AG10803 (cell line): Measurements from ENCODE around the gene DAZL.

Experiments
- DNase-seq: peaks from one replicate; pipeline ENCODE4 v3.0.0; 2010; ENCODE audit warnings: low read depth
- H3K4me3 ChIP-seq: 2 replicates; pipeline ENCODE4 v1.5.1; 2011; ENCODE audit warnings: mild to moderate bottlenecking, low read length, control low read depth
- CTCF ChIP-seq: conservative IDR thresholded peaks from 2 replicates; pipeline ENCODE4 v1.5.1; 2011; ENCODE audit warnings: mild to moderate bottlenecking, low read length, control low read depth, inconsistent platforms

Gene DAZL

GRCh38 chr3:16607718-16608117, 2.5 kb upstream of the DAZL start:
- DNase-seq = no peak

DNA sequence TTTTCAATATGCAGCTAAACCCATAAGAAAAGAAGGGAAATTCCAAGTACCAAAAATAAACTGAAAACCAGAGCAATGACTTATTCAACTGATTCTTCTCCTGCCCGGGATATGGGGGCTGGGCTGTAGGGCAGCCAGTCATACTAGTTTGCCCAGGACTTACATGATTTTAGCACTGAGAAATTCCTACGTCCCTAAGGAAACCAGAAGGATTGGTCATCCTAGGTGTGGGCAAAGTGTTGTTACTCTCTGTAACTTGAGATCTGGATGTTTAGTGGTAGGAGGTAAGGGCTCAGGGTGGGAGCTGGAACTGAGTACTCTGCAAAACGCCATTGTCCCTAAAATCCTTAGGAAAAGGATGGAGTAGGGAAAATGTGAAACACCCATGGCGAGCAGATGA, 1.2 kb upstream of the DAZL start:
- DNase-seq = peak; percentile 8
- TF ChIP-seq CTCF = no peak
- H3K4me3 ChIP-seq = no peak overlapping the region

More at GRCh38 chr3:16607718-16608117, 2.5 kb upstream of the DAZL start:
- TF ChIP-seq CTCF = no peak
- H3K4me3 ChIP-seq = no peak overlapping the region

GRCh38 chr3:16605966-16606365, 743 bp upstream of the DAZL start:
- no peak for DNase-seq
- no peak for TF ChIP-seq CTCF
- H3K4me3 ChIP-seq = no peak overlapping the region

DNA sequence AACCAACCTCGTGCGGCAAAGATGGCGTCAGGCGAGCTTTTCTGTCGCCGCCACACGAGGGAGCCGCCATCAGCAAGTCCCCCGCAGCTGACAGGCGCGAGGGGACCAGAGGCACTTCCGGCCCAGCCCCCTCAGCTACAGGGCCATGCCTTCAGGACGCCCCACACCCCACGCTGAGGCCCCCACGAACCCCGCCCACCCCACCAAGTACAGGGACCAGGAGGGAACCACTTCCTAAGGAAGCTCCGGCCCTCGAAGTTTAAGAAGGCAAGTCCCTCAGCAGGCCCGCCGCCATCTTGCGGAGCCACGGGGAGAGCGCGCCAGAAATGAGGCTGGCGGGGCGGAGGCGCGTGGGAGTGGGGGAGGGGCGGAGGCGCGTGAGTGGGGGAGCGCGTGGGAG, 790 bp downstream of the DAZL start:
- TF ChIP-seq CTCF = no peak
- DNase-seq = no peak

GRCh38 chr3:16601537-16602005, 3.7 kb downstream of the DAZL start:
- DNase-seq = no peak
- no peak for TF ChIP-seq CTCF
- H3K4me3 ChIP-seq = no peak overlapping the region

More for the DNA sequence above, 790 bp downstream of the DAZL start:
- no peak overlapping the region for H3K4me3 ChIP-seq

- DNase-seq = peak; percentile 82
- H3K4me3 ChIP-seq = no peak overlapping the region
- peak; percentile 86 for TF ChIP-seq CTCF
Measured at GRCh38 chr3:16600780-16601536, 4.3 kb downstream of the DAZL start.

DNA sequence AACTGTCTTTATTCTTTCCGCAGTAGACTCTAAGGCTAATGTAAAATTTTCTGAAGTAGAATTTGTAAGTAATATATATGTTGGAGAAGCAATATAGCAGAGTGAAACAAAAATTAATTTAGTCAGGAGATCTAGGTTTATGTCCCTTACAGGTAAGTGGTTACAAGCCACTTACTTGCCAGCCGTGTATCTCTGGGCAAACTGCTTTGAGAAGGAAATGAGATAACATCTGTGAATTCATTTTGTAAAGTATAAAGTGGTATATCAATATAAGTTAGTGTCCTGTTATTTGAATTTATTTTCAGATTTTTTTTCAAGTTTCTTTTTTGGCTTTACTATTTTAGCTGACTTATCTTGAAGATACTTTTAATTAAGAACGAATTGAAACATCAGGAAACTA, 5.5 kb downstream of the DAZL start:
- no peak for DNase-seq
- H3K4me3 ChIP-seq = no peak overlapping the region
- no peak for TF ChIP-seq CTCF
